Naive B cell (primary cell): Measurements from ENCODE around the gene NFIX. TPM values are rescaled to one million over a fixed set of nuclear protein-coding genes. Genes with fewer than 3 reads are reported as not detected.
A peak's percentile ranks its signal among the peaks of the same experiment; 100 is the strongest.

Source experiments
- ATAC-seq, 2 donors: fragments of 150-1000 bp; cut with Tn5 transposase; 2 replicates each; pipeline ENCODE4 v1.10.0; 2021; ENCODE audit warnings: low read depth in 2 of 2, mild to moderate bottlenecking in 2 of 2, moderate library complexity in 2 of 2
- DNase-seq: peaks from one replicate; pipeline ENCODE4 v3.0.0; 2022
- H3K27ac Mint-ChIP-seq, 6 donors: one replicate each; pipeline ENCODE4 v1.8.0; 2020 to 2022; ENCODE audit warnings: mild to moderate bottlenecking in 6 of 6, mixed read lengths in 6 of 6, moderate library complexity in 5 of 6, inconsistent platforms in 2 of 6
- H3K27me3 Mint-ChIP-seq, 3 donors: one replicate each; pipeline ENCODE4 v1.8.0; 2021 to 2022; ENCODE audit warnings: mixed read lengths in 3 of 3, mild to moderate bottlenecking in 1 of 3
- H3K36me3 Mint-ChIP-seq, 2 donors: one replicate each; pipeline ENCODE4 v1.8.0; 2020 to 2022; ENCODE audit warnings: mixed read lengths in 2 of 2, inconsistent platforms in 1 of 2, mild to moderate bottlenecking in 1 of 2
- H3K4me1 Mint-ChIP-seq, 3 donors: one replicate each; pipeline ENCODE4 v1.8.0; 2020 to 2022; ENCODE audit warnings: mixed read lengths in 3 of 3, inconsistent platforms in 1 of 3, mild to moderate bottlenecking in 1 of 3, moderate library complexity in 1 of 3
- H3K4me3 Mint-ChIP-seq, 8 donors: one replicate each; pipeline ENCODE4 v1.8.0; 2020 to 2022; ENCODE audit warnings: mild to moderate bottlenecking in 8 of 8, mixed read lengths in 8 of 8, moderate library complexity in 8 of 8, inconsistent platforms in 2 of 8
- H3K9me3 Mint-ChIP-seq, 7 donors: one replicate each; pipeline ENCODE4 v1.8.0; 2020 to 2022; ENCODE audit warnings: mixed read lengths in 7 of 7, mild to moderate bottlenecking in 5 of 7, inconsistent platforms in 2 of 7, moderate library complexity in 1 of 7
- polyA plus RNA-seq, 6 donors: library from polyadenylated mRNA; unstranded; fragments of 300-500 nt; fragmentation: Illumina TruSeq; gene quantifications; one replicate each; pipeline ENCODE4 v1.2.3, GENCODE V29; 2021; ENCODE audit warnings: low read depth in 6 of 6

The NFIX gene
- polyA plus RNA-seq, 6 donors from 2014 or later, result 0.21 to 2.1 (median 1.1) TPM; not detected in 2

GRCh38 chr19:13100841-13101589 is 105.7 kb downstream of the NFIX start:
- H3K27me3 Mint-ChIP-seq, result no peaks in the 10 kb centered on the region
- peak overlapping the region; percentile 91 to 100 (median 94) for H3K27ac Mint-ChIP-seq
- H3K36me3 Mint-ChIP-seq, result peaks cover 9% of the 10 kb centered on the region in 2 donors
- H3K9me3 Mint-ChIP-seq, result no peaks in the 10 kb centered on the region
- ATAC-seq (no peak), DNase-seq (no peak)
- H3K4me3 Mint-ChIP-seq, result peak overlapping the region; percentile 89 to 99 (median 97)
- H3K4me1 Mint-ChIP-seq, result peaks cover 41 to 60% (median 41%) of the 10 kb centered on the region in 3 donors

- no peak for ATAC-seq
- DNase-seq, result no peak
- Mint-ChIP-seq H3K27ac (peak overlapping the region; percentile 91 to 100 (median 94)), H3K4me1 (peaks cover 38 to 60% (median 46%) of the 10 kb centered on the region in 3 donors), H3K9me3 (no peaks in the 10 kb centered on the region), H3K36me3 (peaks cover 9% of the 10 kb centered on the region in 2 donors), H3K27me3 (no peaks in the 10 kb centered on the region), H3K4me3 (peak overlapping the region; percentile 89 to 99 (median 97))
Measured at GRCh38 chr19:13101590-13102415, 106.5 kb downstream of the NFIX start.

GRCh38 chr19:13102416-13102665 is 107.1 kb downstream of the NFIX start:
- ATAC-seq, result no peak

GRCh38 chr19:13102666-13103580 is 107.6 kb downstream of the NFIX start, which contains the start of gene LYL1:
Gene LYL1, minus strand, starts transcription at chr19:13102858. Its CDS starts 1,687 bp downstream, at chr19:13101171.
- Mint-ChIP-seq H3K4me3 (peak within 1 kb of the TSS; percentile 89 to 99 (median 97)), H3K9me3 (no peaks in the 10 kb centered on the region), H3K27me3 (no peaks in the 10 kb centered on the region), H3K36me3 (peaks cover 6 to 9% of the 10 kb centered on the region in 2 donors), H3K4me1 (peaks cover 38 to 57% (median 51%) of the 10 kb centered on the region in 3 donors), H3K27ac (peak within 1 kb of the TSS; percentile 91 to 100 (median 100))
- DNase-seq (peak; percentile 95), ATAC-seq (peak; percentile 57 to 62)

More at GRCh38 chr19:13102416-13102665, 107.1 kb downstream of the NFIX start:
- H3K4me1 Mint-ChIP-seq, result peaks cover 38 to 60% (median 47%) of the 10 kb centered on the region in 3 donors
- peak overlapping the region; percentile 89 to 99 (median 97) for H3K4me3 Mint-ChIP-seq
- DNase-seq, result no peak
- H3K27ac Mint-ChIP-seq, result peak overlapping the region; percentile 91 to 100 (median 94)
- H3K27me3 Mint-ChIP-seq, result no peaks in the 10 kb centered on the region
- H3K36me3 Mint-ChIP-seq, result peaks cover 6 to 9% of the 10 kb centered on the region in 2 donors
- H3K9me3 Mint-ChIP-seq, result no peaks in the 10 kb centered on the region

- ATAC-seq (peak; percentile 2 to 5), DNase-seq (no peak)
- H3K4me3 Mint-ChIP-seq, result peak overlapping the region; percentile 89 to 99 (median 97)
- peaks cover 6 to 9% of the 10 kb centered on the region in 2 donors for H3K36me3 Mint-ChIP-seq
- no peaks in the 10 kb centered on the region for H3K9me3 Mint-ChIP-seq
- peaks cover 32 to 51% (median 49%) of the 10 kb centered on the region in 3 donors for H3K4me1 Mint-ChIP-seq
- H3K27ac Mint-ChIP-seq, result peak overlapping the region; percentile 91 to 100 (median 100)
- no peaks in the 10 kb centered on the region for H3K27me3 Mint-ChIP-seq
Measured at GRCh38 chr19:13103581-13104359, 108.5 kb downstream of the NFIX start.

GRCh38 chr19:13104360-13104847 is 109.1 kb downstream of the NFIX start:
- Mint-ChIP-seq H3K27ac (peak overlapping the region; percentile 91 to 100 (median 100)), H3K36me3 (peaks cover 6 to 9% of the 10 kb centered on the region in 2 donors), H3K4me3 (peak overlapping the region; percentile 89 to 99 (median 97)), H3K9me3 (no peaks in the 10 kb centered on the region), H3K27me3 (no peaks in the 10 kb centered on the region), H3K4me1 (peaks cover 28 to 51% (median 42%) of the 10 kb centered on the region in 3 donors)
- peak; percentile 99 for DNase-seq
- peak; percentile 69 to 71 for ATAC-seq

GRCh38 chr19:13104848-13105711 is 109.8 kb downstream of the NFIX start:
- DNase-seq (no peak), ATAC-seq (peak; percentile 1 to 2)
- H3K4me3 Mint-ChIP-seq, result peak overlapping the region; percentile 89 to 99 (median 97)

GRCh38 chr19:13109361-13110098 is 114.3 kb downstream of the NFIX start:
- no peak for DNase-seq
- H3K9me3 Mint-ChIP-seq, result no peaks in the 10 kb centered on the region
- no peaks in the 10 kb centered on the region for H3K36me3 Mint-ChIP-seq
- ATAC-seq, result no peak
- H3K27ac Mint-ChIP-seq, result no peak overlapping the region
- H3K4me1 Mint-ChIP-seq, result peaks cover 3 to 31% (median 14%) of the 10 kb centered on the region in 3 donors
- H3K27me3 Mint-ChIP-seq, result no peaks in the 10 kb centered on the region
- H3K4me3 Mint-ChIP-seq, result no peak overlapping the region

More at GRCh38 chr19:13104848-13105711, 109.8 kb downstream of the NFIX start:
- no peaks in the 10 kb centered on the region for H3K9me3 Mint-ChIP-seq
- H3K27ac Mint-ChIP-seq, result peak overlapping the region; percentile 91 to 100 (median 100)
- H3K36me3 Mint-ChIP-seq, result peaks cover 3 to 4% of the 10 kb centered on the region in 2 donors
- peaks cover 24 to 48% (median 36%) of the 10 kb centered on the region in 3 donors for H3K4me1 Mint-ChIP-seq
- H3K27me3 Mint-ChIP-seq, result no peaks in the 10 kb centered on the region

GRCh38 chr19:13110099-13110610 is 114.9 kb downstream of the NFIX start:
- ATAC-seq (no peak), DNase-seq (no peak)
- no peaks in the 10 kb centered on the region for H3K9me3 Mint-ChIP-seq
- H3K36me3 Mint-ChIP-seq, result no peaks in the 10 kb centered on the region
- H3K4me3 Mint-ChIP-seq, result peak overlapping the region in 1 of 8 donors; percentile 52
- peaks cover 0 to 31% (median 9%) of the 10 kb centered on the region in 3 donors for H3K4me1 Mint-ChIP-seq
- H3K27me3 Mint-ChIP-seq, result no peaks in the 10 kb centered on the region
- no peak overlapping the region for H3K27ac Mint-ChIP-seq

GRCh38 chr19:13112555-13112954 is 117.3 kb downstream of the NFIX start:
- Mint-ChIP-seq H3K9me3 (no peaks in the 10 kb centered on the region), H3K4me1 (peaks cover 11 to 39% (median 18%) of the 10 kb centered on the region in 3 donors), H3K27ac (peak overlapping the region in 2 of 6 donors; percentile 24 to 60), H3K27me3 (no peaks in the 10 kb centered on the region), H3K4me3 (no peak overlapping the region), H3K36me3 (no peaks in the 10 kb centered on the region)
- DNase-seq (no peak), ATAC-seq (no peak)

GRCh38 chr19:13115936-13116281 is 120.6 kb downstream of the NFIX start:
- Mint-ChIP-seq H3K4me1 (peaks cover 27 to 56% (median 38%) of the 10 kb centered on the region in 3 donors), H3K4me3 (peak overlapping the region; percentile 88 to 99 (median 94)), H3K9me3 (no peaks in the 10 kb centered on the region), H3K27me3 (no peaks in the 10 kb centered on the region), H3K27ac (peak overlapping the region in 4 of 6 donors; percentile 30 to 97 (median 64)), H3K36me3 (no peaks in the 10 kb centered on the region)
- DNase-seq (no peak), ATAC-seq (no peak)
